ENCODE data around the gene LGALS1.
"Not testable (repeated sequence)": the region's sequence is repeated elsewhere in the genome, so short reads cannot be mapped to it uniquely, and the experiment has no call there.

LGALS1 gene

GRCh38 chr22:37639771-37640590 is 35.5 kb upstream of the LGALS1 start:
- no peak for DNase-seq

GRCh38 chr22:37640591-37641560 is 34.6 kb upstream of the LGALS1 start:
- DNase-seq, result no peak

- DNase-seq, result no peak
Measured at GRCh38 chr22:37641561-37641949, 33.9 kb upstream of the LGALS1 start.

- DNase-seq, result peak; percentile 90
Measured at GRCh38 chr22:37643225-37643847, 32.1 kb upstream of the LGALS1 start.

GRCh38 chr22:37647317-37647716 is 28.1 kb upstream of the LGALS1 start:
- DNase-seq, result no peak

- DNase-seq, result no peak
Measured at GRCh38 chr22:37647928-37648327, 27.5 kb upstream of the LGALS1 start.

- no peak for DNase-seq
Measured at GRCh38 chr22:37650463-37651136, 24.8 kb upstream of the LGALS1 start.

- no peak for DNase-seq
Measured at GRCh38 chr22:37654563-37655251, 20.7 kb upstream of the LGALS1 start.

- DNase-seq, result no peak
Measured at GRCh38 chr22:37655252-37655563, 20.2 kb upstream of the LGALS1 start.

- not testable (repeated sequence) for DNase-seq
Measured at GRCh38 chr22:37656583-37656982, 18.9 kb upstream of the LGALS1 start.

GRCh38 chr22:37657590-37658132 is 17.8 kb upstream of the LGALS1 start:
- no peak for DNase-seq

- DNase-seq, result peak; percentile 98
Measured at GRCh38 chr22:37658133-37659065, 17.0 kb upstream of the LGALS1 start, which contains the start of gene PDXP. TSS of gene PDXP (plus strand) at chr22:37658723. CDS start at chr22:37658783, 60 bp downstream.

GRCh38 chr22:37659066-37659896 is 16.2 kb upstream of the LGALS1 start:
- DNase-seq, result peak; percentile 12

- DNase-seq, result no peak
Measured at GRCh38 chr22:37659897-37660708, 15.3 kb upstream of the LGALS1 start.

GRCh38 chr22:37660709-37661045 is 14.8 kb upstream of the LGALS1 start:
- DNase-seq, result no peak

GRCh38 chr22:37661160-37661924 is 14.1 kb upstream of the LGALS1 start:
- no peak for DNase-seq

- DNase-seq, result no peak
Measured at GRCh38 chr22:37662039-37662438, 13.4 kb upstream of the LGALS1 start.

GRCh38 chr22:37663521-37664140 is 11.8 kb upstream of the LGALS1 start:
- no peak for DNase-seq

All from activated CD4-positive, alpha-beta T cell treated with anti-CD3 and anti-CD28 coated beads, Interleukin-2, amount 50 U/mL, for 1 hour (primary cell).